Measurements from ENCODE around the gene FES.
"Not testable (repeated sequence)": the region's sequence is repeated elsewhere in the genome, so short reads cannot be mapped to it uniquely, and the experiment has no call there.

Gene FES

GRCh38 chr15:90906181-90906849, 22.0 kb downstream of the FES start:
- TF ChIP-seq CTCF (IDR thresholded peaks at IDR 0.05; ENCODE audit: low read length) (no peak), EZH2 (IDR thresholded peaks at IDR 0.05; ENCODE audit: borderline replicate concordance, low read length) (no peak)
- Histone ChIP-seq H3K4me2 (ENCODE audit: low read length) (no peak overlapping the region), H3K27ac (ENCODE audit: low read depth, low read length, poor library complexity, severe bottlenecking) (no peak overlapping the region), H3F3A (ENCODE audit: insufficient read depth, low read length) (peaks cover 4% of the 10 kb centered on the region; the same call in 1 of the 2 replicates), H4K20me1 (ENCODE audit: insufficient read depth, low read length) (no peaks in the 10 kb centered on the region), H3K9me3 (ENCODE audit: low read length) (no peaks in the 10 kb centered on the region), H3K9ac (ENCODE audit: low read length) (no peak overlapping the region), H3K27me3 (ENCODE audit: insufficient read depth, low read length) (no peaks in the 10 kb centered on the region), H2AFZ (ENCODE audit: low read length) (no peak overlapping the region), H3K4me3 (ENCODE audit: low read depth, low read length, poor library complexity, severe bottlenecking) (no peak overlapping the region), H3K36me3 (ENCODE audit: insufficient read depth, low read length) (peaks cover 42% of the 10 kb centered on the region), H3K79me2 (ENCODE audit: insufficient read depth, low read length) (no peaks in the 10 kb centered on the region), H3K4me1 (ENCODE audit: insufficient read depth, low read length, severe bottlenecking) (peaks cover 18% of the 10 kb centered on the region), H3K9me2 (ENCODE audit: low read depth, low read length) (no peaks in the 10 kb centered on the region)

- H3K4me3 ChIP-seq (ENCODE audit: low read depth, low read length, poor library complexity, severe bottlenecking), result no peak overlapping the region
- H3K9me2 ChIP-seq (ENCODE audit: low read depth, low read length), result no peaks in the 10 kb centered on the region
- no peak for TF ChIP-seq EZH2 (IDR thresholded peaks at IDR 0.05; ENCODE audit: borderline replicate concordance, low read length)
- TF ChIP-seq CTCF (IDR thresholded peaks at IDR 0.05; ENCODE audit: low read length), result no peak
- no peak overlapping the region for H3K9ac ChIP-seq (ENCODE audit: low read length)
- no peak overlapping the region for H3K4me2 ChIP-seq (ENCODE audit: low read length)
- H3K4me1 ChIP-seq (ENCODE audit: insufficient read depth, low read length, severe bottlenecking), result peaks cover 10% of the 10 kb centered on the region
- peaks cover 50% of the 10 kb centered on the region for H3K36me3 ChIP-seq (ENCODE audit: insufficient read depth, low read length)
- H3K9me3 ChIP-seq (ENCODE audit: low read length), result no peaks in the 10 kb centered on the region
- H3K79me2 ChIP-seq (ENCODE audit: insufficient read depth, low read length), result no peaks in the 10 kb centered on the region
- no peak overlapping the region for H3K27ac ChIP-seq (ENCODE audit: low read depth, low read length, poor library complexity, severe bottlenecking)
- peaks cover 4% of the 10 kb centered on the region; the same call in 1 of the 2 replicates for H3F3A ChIP-seq (ENCODE audit: insufficient read depth, low read length)
- H3K27me3 ChIP-seq (ENCODE audit: insufficient read depth, low read length), result no peaks in the 10 kb centered on the region
- no peaks in the 10 kb centered on the region for H4K20me1 ChIP-seq (ENCODE audit: insufficient read depth, low read length)
- no peak overlapping the region for H2AFZ ChIP-seq (ENCODE audit: low read length)
Measured at GRCh38 chr15:90907051-90907660, 22.9 kb downstream of the FES start.

- Histone ChIP-seq H3K4me3 (ENCODE audit: low read depth, low read length, poor library complexity, severe bottlenecking) (no peak overlapping the region), H3K79me2 (ENCODE audit: insufficient read depth, low read length) (no peaks in the 10 kb centered on the region), H3K4me1 (ENCODE audit: insufficient read depth, low read length, severe bottlenecking) (peaks cover 10% of the 10 kb centered on the region), H3K9ac (ENCODE audit: low read length) (no peak overlapping the region), H2AFZ (ENCODE audit: low read length) (no peak overlapping the region), H3K9me2 (ENCODE audit: low read depth, low read length) (no peaks in the 10 kb centered on the region), H3F3A (ENCODE audit: insufficient read depth, low read length) (peaks cover 4% of the 10 kb centered on the region; the same call in 1 of the 2 replicates), H3K36me3 (ENCODE audit: insufficient read depth, low read length) (peaks cover 59% of the 10 kb centered on the region), H3K27ac (ENCODE audit: low read depth, low read length, poor library complexity, severe bottlenecking) (no peak overlapping the region), H3K27me3 (ENCODE audit: insufficient read depth, low read length) (no peaks in the 10 kb centered on the region), H4K20me1 (ENCODE audit: insufficient read depth, low read length) (no peaks in the 10 kb centered on the region), H3K9me3 (ENCODE audit: low read length) (no peaks in the 10 kb centered on the region), H3K4me2 (ENCODE audit: low read length) (no peak overlapping the region)
- TF ChIP-seq EZH2 (IDR thresholded peaks at IDR 0.05; ENCODE audit: borderline replicate concordance, low read length), result no peak
Measured at GRCh38 chr15:90907838-90908507, 23.7 kb downstream of the FES start.

GRCh38 chr15:90909449-90909848, 25.1 kb downstream of the FES start:
- not testable (repeated sequence) for H2AFZ ChIP-seq (ENCODE audit: low read length); H3K9me2 ChIP-seq (ENCODE audit: low read depth, low read length); H3K79me2 ChIP-seq (ENCODE audit: insufficient read depth, low read length); H3K9me3 ChIP-seq (ENCODE audit: low read length); H3K4me3 ChIP-seq (ENCODE audit: low read depth, low read length, poor library complexity, severe bottlenecking); H3K27ac ChIP-seq (ENCODE audit: low read depth, low read length, poor library complexity, severe bottlenecking); H3K4me2 ChIP-seq (ENCODE audit: low read length); H3F3A ChIP-seq (ENCODE audit: insufficient read depth, low read length); H4K20me1 ChIP-seq (ENCODE audit: insufficient read depth, low read length); H3K4me1 ChIP-seq (ENCODE audit: insufficient read depth, low read length, severe bottlenecking); H3K9ac ChIP-seq (ENCODE audit: low read length); H3K27me3 ChIP-seq (ENCODE audit: insufficient read depth, low read length)
- peaks cover 72% of the 10 kb centered on the region for H3K36me3 ChIP-seq (ENCODE audit: insufficient read depth, low read length)

Data from OCI-LY1 (cell line).